ENCODE data around the gene PSME1.

DNA sequence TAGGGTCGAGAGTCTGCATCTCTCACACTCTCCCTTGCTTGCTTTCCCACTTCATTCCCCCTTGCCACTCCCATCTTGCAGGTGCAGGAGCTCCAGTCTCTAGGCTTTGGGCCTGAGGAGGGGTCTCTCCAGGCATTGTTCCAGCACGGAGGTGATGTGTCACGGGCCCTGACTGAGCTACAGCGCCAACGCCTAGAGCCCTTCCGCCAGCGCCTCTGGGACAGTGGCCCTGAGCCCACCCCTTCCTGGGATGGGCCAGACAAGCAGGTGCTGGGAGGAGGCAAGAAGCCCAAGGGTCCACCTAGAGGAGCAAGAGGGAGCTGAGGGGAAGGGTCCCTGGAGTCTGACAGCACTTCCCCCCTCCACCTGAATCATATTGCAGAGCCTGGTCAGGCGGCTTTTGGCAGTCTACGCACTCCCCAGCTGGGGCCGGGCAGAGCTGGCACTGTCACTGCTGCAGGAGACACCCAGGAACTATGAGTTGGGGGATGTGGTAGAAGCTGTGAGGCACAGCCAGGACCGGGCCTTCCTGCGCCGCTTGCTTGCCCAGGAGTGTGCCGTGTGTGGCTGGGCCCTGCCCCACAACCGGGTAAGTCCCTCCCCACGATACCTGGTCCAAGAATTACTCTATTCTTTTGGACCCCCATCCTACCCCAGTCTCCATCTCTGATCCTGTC, 15.5 kb downstream of the PSME1 start:
- no peak for TF ChIP-seq POLR2AphosphoS5 (IDR thresholded peaks at IDR 0.05; ENCODE audit: low read depth)
- TF ChIP-seq, protein P1, sequence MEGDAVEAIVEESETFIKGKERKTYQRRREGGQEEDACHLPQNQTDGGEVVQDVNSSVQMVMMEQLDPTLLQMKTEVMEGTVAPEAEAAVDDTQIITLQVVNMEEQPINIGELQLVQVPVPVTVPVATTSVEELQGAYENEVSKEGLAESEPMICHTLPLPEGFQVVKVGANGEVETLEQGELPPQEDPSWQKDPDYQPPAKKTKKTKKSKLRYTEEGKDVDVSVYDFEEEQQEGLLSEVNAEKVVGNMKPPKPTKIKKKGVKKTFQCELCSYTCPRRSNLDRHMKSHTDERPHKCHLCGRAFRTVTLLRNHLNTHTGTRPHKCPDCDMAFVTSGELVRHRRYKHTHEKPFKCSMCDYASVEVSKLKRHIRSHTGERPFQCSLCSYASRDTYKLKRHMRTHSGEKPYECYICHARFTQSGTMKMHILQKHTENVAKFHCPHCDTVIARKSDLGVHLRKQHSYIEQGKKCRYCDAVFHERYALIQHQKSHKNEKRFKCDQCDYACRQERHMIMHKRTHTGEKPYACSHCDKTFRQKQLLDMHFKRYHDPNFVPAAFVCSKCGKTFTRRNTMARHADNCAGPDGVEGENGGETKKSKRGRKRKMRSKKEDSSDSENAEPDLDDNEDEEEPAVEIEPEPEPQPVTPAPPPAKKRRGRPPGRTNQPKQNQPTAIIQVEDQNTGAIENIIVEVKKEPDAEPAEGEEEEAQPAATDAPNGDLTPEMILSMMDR (conservative IDR thresholded peaks at IDR 0.05; ENCODE audit: low read depth in 2 of 2) = no peak
